ENCODE measurements around the gene RASSF9. TPM values are rescaled to one million over a fixed set of nuclear protein-coding genes. Genes with fewer than 3 reads are reported as not detected.

RASSF9 gene
- total RNA-seq, 1 experiment from 2014 or later: 0.19 TPM

GRCh38 chr12:85849344-85849743 is 13.1 kb upstream of the RASSF9 start:
- no peaks in the 10 kb centered on the region for H3K27me3 ChIP-seq (replicated peaks; ENCODE audit: insufficient read depth, low read depth, low read length, poor library complexity)
- H3K36me3 ChIP-seq (ENCODE audit: insufficient read depth, low read length, poor library complexity, severe bottlenecking): no peaks in the 10 kb centered on the region
- no TSS peak for BruUV-seq (replicated peaks)
- no peaks in the 10 kb centered on the region for H3K4me1 ChIP-seq (ENCODE audit: insufficient read depth, low read length, poor library complexity, severe bottlenecking)
- POLR2A ChIA-PET (ENCODE audit: low non-redundant PET): no interaction called here
- no peak overlapping the region for H3K27ac ChIP-seq (ENCODE audit: low read depth, low read length, poor library complexity, severe bottlenecking)
- TF ChIP-seq EZH2 (IDR thresholded peaks at IDR 0.05; ENCODE audit: borderline replicate concordance, low read depth, low read length, poor library complexity, severe bottlenecking): no peak
- TF ChIP-seq CTCF (conservative IDR thresholded peaks at IDR 0.05; ENCODE audit: low read depth, low read length): no peak
- no peaks in the 10 kb centered on the region for H3K9me3 ChIP-seq (ENCODE audit: low read depth, low read length, poor library complexity, severe bottlenecking)
- intact Hi-C loops (cut with micrococcal nuclease; ENCODE audit: unreplicated experiment): no loop called here
- H3K4me3 ChIP-seq (ENCODE audit: low read depth, low read length, poor library complexity, severe bottlenecking): no peak overlapping the region
- no peak for DNase-seq (ENCODE audit: low spot score)
- CTCF ChIA-PET: no interaction called here

- no peak overlapping the region for H3K4me3 ChIP-seq (ENCODE audit: low read depth, low read length, poor library complexity, severe bottlenecking)
- CTCF ChIA-PET: no interaction called here
These were observed 7.5 kb upstream of the RASSF9 start for GRCh38 chr12:85843606-85844310.

GRCh38 chr12:85835426-85836196 is 598 bp downstream of the RASSF9 start:
- intact Hi-C loops (cut with micrococcal nuclease; ENCODE audit: unreplicated experiment): no loop called here
- POLR2A ChIA-PET (ENCODE audit: low non-redundant PET): no interaction called here
- DNase-seq (ENCODE audit: low spot score): no peak

More at GRCh38 chr12:85843606-85844310, 7.5 kb upstream of the RASSF9 start:
- no peaks in the 10 kb centered on the region for H3K27me3 ChIP-seq (replicated peaks; ENCODE audit: insufficient read depth, low read depth, low read length, poor library complexity)
- TF ChIP-seq EZH2 (IDR thresholded peaks at IDR 0.05; ENCODE audit: borderline replicate concordance, low read depth, low read length, poor library complexity, severe bottlenecking): no peak
- no peak for TF ChIP-seq CTCF (conservative IDR thresholded peaks at IDR 0.05; ENCODE audit: low read depth, low read length)
- no peak overlapping the region for H3K27ac ChIP-seq (ENCODE audit: low read depth, low read length, poor library complexity, severe bottlenecking)
- POLR2A ChIA-PET (ENCODE audit: low non-redundant PET): no interaction called here
- H3K9me3 ChIP-seq (ENCODE audit: low read depth, low read length, poor library complexity, severe bottlenecking): no peaks in the 10 kb centered on the region
- H3K4me1 ChIP-seq (ENCODE audit: insufficient read depth, low read length, poor library complexity, severe bottlenecking): no peaks in the 10 kb centered on the region
- no peaks in the 10 kb centered on the region for H3K36me3 ChIP-seq (ENCODE audit: insufficient read depth, low read length, poor library complexity, severe bottlenecking)
- BruUV-seq (replicated peaks): no TSS peak
- intact Hi-C loops (cut with micrococcal nuclease; ENCODE audit: unreplicated experiment): no loop called here
- DNase-seq (ENCODE audit: low spot score): no peak

More at GRCh38 chr12:85835426-85836196, 598 bp downstream of the RASSF9 start:
- Histone ChIP-seq H3K4me3 (ENCODE audit: low read depth, low read length, poor library complexity, severe bottlenecking) (no peak overlapping the region), H3K9me3 (ENCODE audit: low read depth, low read length, poor library complexity, severe bottlenecking) (no peaks in the 10 kb centered on the region), H3K27me3 (replicated peaks; ENCODE audit: insufficient read depth, low read depth, low read length, poor library complexity) (no peaks in the 10 kb centered on the region), H3K4me1 (ENCODE audit: insufficient read depth, low read length, poor library complexity, severe bottlenecking) (peaks cover 21% of the 10 kb centered on the region), H3K36me3 (ENCODE audit: insufficient read depth, low read length, poor library complexity, severe bottlenecking) (no peaks in the 10 kb centered on the region), H3K27ac (ENCODE audit: low read depth, low read length, poor library complexity, severe bottlenecking) (no peak overlapping the region)
- TF ChIP-seq CTCF (conservative IDR thresholded peaks at IDR 0.05; ENCODE audit: low read depth, low read length): no peak
- TF ChIP-seq EZH2 (IDR thresholded peaks at IDR 0.05; ENCODE audit: borderline replicate concordance, low read depth, low read length, poor library complexity, severe bottlenecking): no peak
- no TSS peak for BruUV-seq (replicated peaks)
- CTCF ChIA-PET: no interaction called here

Data from A673 (cell line).